Uterus (tissue), 4 donors: Measurements from ENCODE around the gene ISCU. TPM values are rescaled to one million over a fixed set of nuclear protein-coding genes. Genes with fewer than 3 reads are reported as not detected.

Experiments
- DNase-seq, 2 donors: peaks; one replicate each; pipeline ENCODE4 v3.0.0-alpha.2; 2019 to 2020
- H3K27ac ChIP-seq, 2 donors: fragments of 200-600 bp; sonication (generic); 1 replicate in 1 of 2; 2 replicates in 1 of 2; pipeline ENCODE4 v1.5.1; 2016 to 2018
- H3K27me3 ChIP-seq, 2 donors: fragments of 200-600 bp; sonication (generic); one replicate each; pipeline ENCODE4 v1.5.1; 2018 to 2019; ENCODE audit warnings: control low read depth in 1 of 2
- H3K36me3 ChIP-seq, 2 donors: fragments of 200-600 bp; sonication (generic); one replicate each; pipeline ENCODE4 v1.5.1; 2019; ENCODE audit warnings: control low read depth in 1 of 2
- H3K4me1 ChIP-seq, 2 donors: fragments of 200-600 bp; sonication (generic); one replicate each; pipeline ENCODE4 v1.5.1; 2018 to 2019; ENCODE audit warnings: control low read depth in 1 of 2
- H3K4me3 ChIP-seq, 2 donors: fragments of 200-600 bp; sonication (generic); 1 replicate in 1 of 2; 2 replicates in 1 of 2; pipeline ENCODE4 v1.5.1; 2018 to 2019; ENCODE audit warnings: mild to moderate bottlenecking in 1 of 2
- H3K9me3 ChIP-seq, 2 donors: fragments of 200-600 bp; sonication (generic); one replicate each; pipeline ENCODE4 v1.5.1; 2019; ENCODE audit warnings: control low read depth in 1 of 2
- CTCF ChIP-seq, 4 experiments: fragments of 200-600 bp in 2 of 4; fragments of 450-650 bp in 2 of 4; sonication (generic) in 2 of 4; IDR thresholded peaks; one replicate each; pipeline ENCODE4 v1.5.1; 2016 to 2019; ENCODE audit warnings: antibody characterized with exemption in 4 of 4, mild to moderate bottlenecking in 2 of 4, moderate library complexity in 1 of 4
- POLR2A ChIP-seq, 2 donors: fragments of 450-650 bp; IDR thresholded peaks; one replicate each; pipeline ENCODE4 v1.6.1; 2016; ENCODE audit warnings: antibody characterized with exemption in 2 of 2, mild to moderate bottlenecking in 1 of 2, moderate library complexity in 1 of 2
- intact Hi-C: fragments of 100-400 bp; cut with DNase I; formaldehyde crosslinking; loops from one replicate; pipeline ENCODE4 v1.15.1; 2023; ENCODE audit warnings: low total_unique reads
- total RNA-seq, 4 donors: library from RNA; depleted of rRNA in 3 of 4; stranded (reverse); fragments of >200 nt in 3 of 4; gene quantifications; one replicate each; pipeline versions ENCODE4 v1.1.0 to v1.2.4, GENCODE V29; 2014 to 2023
- donor health status: DM: yes; HTN: yes; CAD: no.

The ISCU gene
- total RNA-seq, 4 donors from 2014 or later = 81.3 to 226 (median 161) TPM

- TF ChIP-seq POLR2A (IDR thresholded peaks at IDR 0.05) (no peak), CTCF (IDR thresholded peaks at IDR 0.05) (no peak)
- intact Hi-C loops = no loop called here
- Histone ChIP-seq H3K9me3 (no peaks in the 10 kb centered on the region), H3K27me3 (no peaks in the 10 kb centered on the region), H3K27ac (no peak overlapping the region), H3K4me3 (no peak overlapping the region), H3K36me3 (no peaks in the 10 kb centered on the region), H3K4me1 (no peaks in the 10 kb centered on the region)
- DNase-seq = no peak
Observed at GRCh38 chr12:108531929-108532848, 30.2 kb upstream of the ISCU start.

GRCh38 chr12:108538146-108538545 lies 24.2 kb upstream of the ISCU start:
- DNase-seq = no peak
- intact Hi-C loops = no loop called here

DNA sequence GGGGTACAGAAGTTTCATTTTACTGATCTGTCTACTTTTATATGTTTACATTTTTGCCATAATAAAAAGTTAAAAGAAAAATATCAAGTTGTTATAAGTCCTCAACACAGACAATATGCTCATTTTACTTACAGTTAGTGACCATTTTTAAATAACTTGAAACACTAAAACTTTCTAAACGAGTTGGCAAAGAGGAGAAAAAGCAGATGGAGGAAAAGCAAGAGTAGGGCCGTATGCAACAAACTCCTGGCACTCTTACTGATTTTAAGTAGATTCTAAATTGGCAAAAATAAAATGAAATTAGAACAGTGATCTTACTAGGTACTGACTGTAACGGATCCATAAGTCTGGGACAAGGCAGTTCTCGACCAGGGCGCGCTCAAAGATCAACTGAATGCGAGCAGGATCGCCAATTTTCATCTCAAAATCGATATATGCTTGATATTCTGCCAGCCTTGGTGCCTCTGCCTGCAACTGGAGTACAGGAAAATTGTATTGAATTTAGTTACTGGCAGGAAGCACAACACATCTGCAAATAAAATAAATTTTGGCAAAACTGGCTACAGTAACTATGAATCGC lies 23.7 kb upstream of the ISCU start:
- TF ChIP-seq POLR2A (IDR thresholded peaks at IDR 0.05) = no peak
- no peak for TF ChIP-seq CTCF (IDR thresholded peaks at IDR 0.05)
- H3K9me3 ChIP-seq = no peaks in the 10 kb centered on the region
- no peak overlapping the region for H3K4me3 ChIP-seq
- H3K4me1 ChIP-seq = no peaks in the 10 kb centered on the region
- no peaks in the 10 kb centered on the region for H3K27me3 ChIP-seq
- intact Hi-C loops = no loop called here
- no peak overlapping the region for H3K27ac ChIP-seq
- no peaks in the 10 kb centered on the region for H3K36me3 ChIP-seq
- no peak for DNase-seq

More at GRCh38 chr12:108538146-108538545, 24.2 kb upstream of the ISCU start:
- H3K36me3 ChIP-seq = no peaks in the 10 kb centered on the region
- no peak for TF ChIP-seq POLR2A (IDR thresholded peaks at IDR 0.05)
- no peak for TF ChIP-seq CTCF (IDR thresholded peaks at IDR 0.05)
- no peaks in the 10 kb centered on the region for H3K9me3 ChIP-seq
- H3K27me3 ChIP-seq = no peaks in the 10 kb centered on the region
- no peak overlapping the region for H3K27ac ChIP-seq
- no peak overlapping the region for H3K4me3 ChIP-seq
- H3K4me1 ChIP-seq = no peaks in the 10 kb centered on the region

DNA sequence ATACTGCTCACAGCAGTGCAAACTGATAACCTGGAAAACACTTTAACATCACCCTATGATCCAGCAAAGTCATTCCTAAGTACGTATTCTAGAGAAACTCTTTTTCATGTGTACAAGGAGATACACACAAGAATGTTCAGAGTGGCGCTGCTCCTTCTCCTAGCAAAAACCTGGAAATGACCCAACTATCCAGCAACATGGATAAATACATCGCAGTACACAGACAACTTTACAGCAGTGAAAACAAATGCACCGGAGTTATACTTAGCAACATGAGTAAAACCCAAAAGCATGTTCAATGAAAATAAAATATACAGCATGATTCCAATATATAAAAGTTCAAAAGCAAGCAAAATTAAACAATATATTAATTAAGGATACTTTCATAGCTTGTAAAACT lies 20.1 kb upstream of the ISCU start:
- Histone ChIP-seq H3K4me3 (no peak overlapping the region), H3K36me3 (no peaks in the 10 kb centered on the region), H3K27ac (no peak overlapping the region), H3K4me1 (no peaks in the 10 kb centered on the region), H3K27me3 (no peaks in the 10 kb centered on the region), H3K9me3 (no peaks in the 10 kb centered on the region)
- no peak for DNase-seq
- TF ChIP-seq CTCF (IDR thresholded peaks at IDR 0.05) (no peak), POLR2A (IDR thresholded peaks at IDR 0.05) (no peak)
- intact Hi-C loops = no loop called here

GRCh38 chr12:108543652-108544051 lies 18.7 kb upstream of the ISCU start:
- no peak overlapping the region for H3K27ac ChIP-seq
- no peak for DNase-seq
- no peak for TF ChIP-seq CTCF (IDR thresholded peaks at IDR 0.05)
- no peak for TF ChIP-seq POLR2A (IDR thresholded peaks at IDR 0.05)
- no peaks in the 10 kb centered on the region for H3K36me3 ChIP-seq
- H3K4me1 ChIP-seq = no peaks in the 10 kb centered on the region
- no peaks in the 10 kb centered on the region for H3K27me3 ChIP-seq
- intact Hi-C loops = no loop called here
- H3K9me3 ChIP-seq = no peaks in the 10 kb centered on the region
- H3K4me3 ChIP-seq = no peak overlapping the region
